ENCODE results near the gene PMPCB.
"Not testable (repeated sequence)": the region's sequence is repeated elsewhere in the genome, so short reads cannot be mapped to it uniquely, and the experiment has no call there.

Gene PMPCB, protein sequence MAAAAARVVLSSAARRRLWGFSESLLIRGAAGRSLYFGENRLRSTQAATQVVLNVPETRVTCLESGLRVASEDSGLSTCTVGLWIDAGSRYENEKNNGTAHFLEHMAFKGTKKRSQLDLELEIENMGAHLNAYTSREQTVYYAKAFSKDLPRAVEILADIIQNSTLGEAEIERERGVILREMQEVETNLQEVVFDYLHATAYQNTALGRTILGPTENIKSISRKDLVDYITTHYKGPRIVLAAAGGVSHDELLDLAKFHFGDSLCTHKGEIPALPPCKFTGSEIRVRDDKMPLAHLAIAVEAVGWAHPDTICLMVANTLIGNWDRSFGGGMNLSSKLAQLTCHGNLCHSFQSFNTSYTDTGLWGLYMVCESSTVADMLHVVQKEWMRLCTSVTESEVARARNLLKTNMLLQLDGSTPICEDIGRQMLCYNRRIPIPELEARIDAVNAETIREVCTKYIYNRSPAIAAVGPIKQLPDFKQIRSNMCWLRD

GRCh38 chr7:103296901-103297836 is at the start of gene PMPCB:
Gene PMPCB (plus strand): TSS chr7:103297435. CDS start chr7:103297460, 25 bp downstream.
- DNase-seq (ENCODE audit: low spot score), result peak; percentile 89

- DNase-seq (ENCODE audit: low spot score), result not testable (repeated sequence)
Observed at GRCh38 chr7:103253699-103254506, 43.3 kb upstream of the PMPCB start.

- not testable (repeated sequence) for DNase-seq (ENCODE audit: low spot score)
Observed at GRCh38 chr7:103264054-103264453, 33.2 kb upstream of the PMPCB start.

- not testable (repeated sequence) for DNase-seq (ENCODE audit: low spot score)
Observed at GRCh38 chr7:103266229-103266628, 31.0 kb upstream of the PMPCB start.

DNA sequence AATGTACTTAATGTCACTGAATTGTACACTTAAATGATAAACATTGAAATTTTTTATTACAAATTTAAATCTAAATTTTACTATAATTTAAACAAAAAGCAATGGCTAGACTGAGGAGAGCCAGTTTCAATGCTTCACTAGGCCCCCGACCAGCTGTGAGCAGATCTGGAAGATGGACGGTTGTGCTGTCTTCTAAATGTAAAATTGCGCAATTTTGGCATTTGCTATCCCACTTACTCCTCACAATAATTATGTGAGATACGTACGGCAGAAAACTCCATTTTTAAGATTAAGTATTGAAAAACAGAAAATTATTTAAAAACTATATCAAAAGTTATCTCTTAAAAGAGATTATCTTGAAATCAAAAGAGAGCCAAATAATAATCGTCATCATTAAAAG is 23.9 kb upstream of the PMPCB start:
- DNase-seq (ENCODE audit: low spot score), result not testable (repeated sequence)

- DNase-seq (ENCODE audit: low spot score), result not testable (repeated sequence)
Observed at GRCh38 chr7:103274867-103275266, 22.4 kb upstream of the PMPCB start.

DNA sequence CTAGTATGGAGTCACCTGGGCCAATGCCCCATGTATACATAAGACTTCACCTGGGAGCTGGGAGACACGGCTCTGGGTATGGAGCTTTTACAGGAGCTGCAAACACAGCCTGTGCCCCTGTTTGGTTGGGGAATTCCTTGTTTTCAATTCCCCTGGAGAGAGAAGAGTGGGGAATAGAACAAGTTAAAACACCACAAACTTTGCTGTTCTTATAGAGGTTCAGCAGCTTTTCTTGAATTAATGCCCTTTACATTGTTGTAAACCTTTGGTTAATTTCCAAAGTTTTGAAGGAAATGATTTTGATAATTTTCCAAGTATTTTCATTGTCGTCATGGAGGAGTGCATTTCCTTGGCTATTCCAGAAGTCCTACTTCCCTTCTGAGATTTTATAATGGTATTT is 19.0 kb upstream of the PMPCB start:
- not testable (repeated sequence) for DNase-seq (ENCODE audit: low spot score)

DNA sequence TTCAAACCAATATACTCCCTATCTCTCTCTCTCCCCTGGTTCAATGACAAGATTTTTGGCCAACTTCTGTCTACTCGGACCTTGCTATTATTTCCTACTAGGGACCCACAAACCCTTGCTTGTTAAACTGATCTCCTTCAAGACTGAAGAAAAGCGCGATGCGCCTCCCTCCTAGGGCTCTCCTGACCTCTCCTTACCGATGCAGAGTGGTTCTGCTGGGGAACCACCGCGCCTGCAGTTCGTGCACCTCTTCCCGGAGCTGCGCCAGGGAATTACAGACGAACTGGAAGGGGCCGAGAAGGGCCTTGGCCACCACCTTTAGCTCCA is 17.6 kb upstream of the PMPCB start:
- DNase-seq (ENCODE audit: low spot score), result peak; percentile 26

DNA sequence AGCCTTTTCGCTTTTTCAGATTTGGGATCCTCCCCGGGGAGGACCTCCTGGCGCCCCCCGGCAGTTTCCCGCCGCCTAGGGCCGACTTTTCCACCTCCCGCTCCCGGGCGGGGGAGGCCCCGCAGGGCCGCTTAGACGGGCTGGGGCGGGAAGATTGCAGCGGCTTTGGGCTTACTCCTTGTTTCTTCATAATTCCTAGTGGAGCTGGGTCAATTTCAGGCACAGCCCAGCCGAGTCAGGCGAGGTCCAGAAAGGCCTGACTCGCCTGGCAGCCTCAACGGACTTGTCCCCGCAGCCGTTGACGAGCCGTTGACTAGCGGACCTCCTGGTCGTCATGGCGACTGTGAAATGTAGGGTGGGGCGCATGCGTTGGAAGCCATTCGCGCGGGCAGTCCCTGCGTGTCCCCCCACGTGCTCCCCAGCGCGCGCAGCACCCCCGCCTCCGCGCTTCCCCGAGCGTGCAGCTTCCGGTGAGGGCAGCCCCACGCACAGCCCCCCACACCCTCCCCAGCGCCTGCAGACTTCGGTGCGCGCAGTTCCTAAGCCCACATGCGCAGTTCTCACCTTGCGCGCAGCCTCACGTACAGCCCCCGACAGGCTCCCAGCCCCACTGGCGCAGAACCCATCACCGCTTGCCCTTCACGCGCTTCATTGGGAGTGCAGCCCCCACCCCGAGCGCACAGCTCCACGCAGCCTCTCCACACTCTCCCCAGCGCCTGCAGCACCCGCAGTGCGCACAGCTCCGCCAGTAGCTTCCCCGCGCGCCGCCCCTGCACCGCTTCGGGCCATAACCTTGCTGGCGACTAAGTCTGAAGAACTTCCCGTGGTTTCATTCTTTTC is 17.1 kb upstream of the PMPCB start:
- peak; percentile 24 for DNase-seq (ENCODE audit: low spot score)

GRCh38 chr7:103280803-103281155 is 16.5 kb upstream of the PMPCB start:
- DNase-seq (ENCODE audit: low spot score), result not testable (repeated sequence)

- DNase-seq (ENCODE audit: low spot score), result not testable (repeated sequence)
Observed at GRCh38 chr7:103282802-103283427, 14.3 kb upstream of the PMPCB start.

DNA sequence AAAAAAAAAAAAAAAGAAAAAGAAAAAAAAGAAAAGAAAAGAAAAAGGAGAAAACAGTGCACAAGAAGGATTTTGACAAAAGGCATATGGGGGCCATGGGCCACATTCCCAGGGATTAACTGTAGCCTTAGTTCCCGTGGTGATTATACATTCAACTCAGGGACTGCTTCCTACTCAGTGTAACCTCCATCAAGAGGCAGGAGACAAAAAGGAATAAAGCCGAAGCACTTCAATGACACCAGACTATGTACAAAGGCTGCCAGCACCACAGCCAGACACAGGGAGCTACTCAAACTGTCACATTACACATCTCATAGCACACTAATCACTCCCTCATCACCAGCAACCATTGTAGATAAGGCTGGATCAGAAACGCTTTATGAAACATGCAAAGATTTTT is 5.1 kb upstream of the PMPCB start:
- no peak for DNase-seq (ENCODE audit: low spot score)

DNA sequence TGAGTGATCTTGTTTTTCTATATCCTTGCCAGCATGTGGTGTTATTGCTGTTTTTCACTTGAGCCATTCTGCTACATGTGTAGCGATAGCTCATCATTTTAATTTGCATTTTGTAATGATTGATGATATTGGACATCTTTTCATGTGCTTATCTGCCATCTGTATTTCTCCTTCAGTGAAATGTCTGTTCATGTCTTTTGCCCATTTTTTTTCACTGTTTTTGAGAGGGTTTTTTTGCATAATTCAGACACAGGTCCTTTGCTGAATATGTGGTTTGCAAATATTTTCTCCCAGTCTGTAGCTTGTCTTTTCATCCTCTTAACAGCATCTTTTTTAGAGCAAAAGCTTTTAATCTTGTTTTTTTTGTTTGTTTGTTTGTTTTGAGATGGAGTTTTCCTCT is 3.7 kb upstream of the PMPCB start:
- DNase-seq (ENCODE audit: low spot score), result no peak

DNA sequence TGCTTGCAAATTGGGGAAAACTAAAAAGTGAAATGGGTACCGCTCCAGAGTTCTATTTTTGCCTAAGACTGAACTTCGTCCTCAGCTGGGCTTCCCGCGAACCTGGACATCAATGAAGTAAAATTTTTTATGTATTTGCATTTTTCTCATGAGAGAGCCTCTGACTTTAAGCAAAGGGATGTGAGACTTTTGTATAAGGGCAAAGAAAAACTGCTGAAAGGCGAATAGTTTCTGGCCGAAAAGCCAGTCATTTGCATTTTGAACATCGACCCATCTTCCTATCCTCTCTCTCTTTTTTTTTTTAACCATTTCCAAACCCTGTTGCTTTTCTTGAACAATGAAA is 573 bp downstream of the PMPCB start:
- no peak for DNase-seq (ENCODE audit: low spot score)

GRCh38 chr7:103299660-103300059 is 2.4 kb downstream of the PMPCB start:
- DNase-seq (ENCODE audit: low spot score), result no peak

- no peak for DNase-seq (ENCODE audit: low spot score)
Observed at GRCh38 chr7:103301441-103301840, 4.2 kb downstream of the PMPCB start.

- no peak for DNase-seq (ENCODE audit: low spot score)
Observed at GRCh38 chr7:103307503-103308231, 10.4 kb downstream of the PMPCB start.

- no peak for DNase-seq (ENCODE audit: low spot score)
Observed at GRCh38 chr7:103314852-103315251, 17.6 kb downstream of the PMPCB start.

DNA sequence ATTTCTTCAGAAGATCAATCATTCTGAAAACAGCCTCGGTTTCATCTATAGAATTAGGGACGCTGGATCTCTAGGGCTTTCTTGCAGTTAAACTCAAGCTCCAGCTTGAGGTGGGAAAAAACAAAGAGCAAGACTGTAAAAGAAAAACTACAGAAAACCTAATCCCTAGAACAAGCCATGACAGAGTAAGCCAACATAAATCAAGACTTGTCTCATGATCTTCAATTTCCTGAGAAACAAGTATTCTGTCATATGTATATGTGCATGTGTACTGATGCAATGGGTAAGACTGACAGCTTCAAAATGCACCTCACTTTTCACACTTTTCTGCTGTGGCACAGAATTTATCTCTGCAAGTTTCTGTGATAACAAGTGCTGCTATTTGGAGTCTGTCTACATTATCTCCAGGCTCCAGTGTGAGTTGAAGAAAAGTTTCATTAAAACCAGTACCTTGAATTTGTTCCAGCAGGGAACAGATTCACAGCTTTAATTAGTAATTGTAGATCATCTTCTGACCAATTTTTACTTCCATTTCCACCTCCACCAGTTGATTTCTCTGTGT is 19.2 kb downstream of the PMPCB start:
- DNase-seq (ENCODE audit: low spot score), result no peak

- DNase-seq (ENCODE audit: low spot score), result no peak
Observed at GRCh38 chr7:103317009-103317408, 19.8 kb downstream of the PMPCB start.

Data from HuH-7 (cell line).